ENCODE measurements around the gene RALGPS1. TPM values are rescaled to one million over a fixed set of nuclear protein-coding genes. Genes with fewer than 3 reads are reported as not detected.

RALGPS1 gene
- total RNA-seq, 1 experiment from 2014 or later: 8.2 TPM

DNA sequence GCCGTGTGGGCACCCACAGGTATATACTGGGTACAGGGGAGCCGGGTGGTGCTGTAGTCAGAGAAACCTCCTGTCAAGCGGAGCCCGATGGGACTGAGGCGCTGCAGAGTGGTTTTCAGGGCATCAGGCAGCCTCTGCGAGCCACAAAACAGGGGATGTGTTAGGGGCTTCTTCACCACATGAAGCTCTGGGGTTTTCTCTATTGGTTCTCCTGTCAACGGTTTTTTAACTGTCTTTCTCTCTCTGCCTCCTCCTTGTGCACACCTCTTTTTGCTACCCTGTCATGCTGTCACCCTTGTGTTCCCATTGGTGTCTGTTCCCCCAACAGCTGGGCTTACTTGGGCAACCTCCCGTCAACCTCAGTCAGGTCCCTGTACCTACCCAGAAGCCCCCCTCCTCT lies 19.9 kb downstream of the RALGPS1 start:
- H3K9ac ChIP-seq (ENCODE audit: low read length): no peak overlapping the region
- H3K27ac ChIP-seq (ENCODE audit: low read length): no peak overlapping the region
- no peaks in the 10 kb centered on the region for H3K36me3 ChIP-seq (ENCODE audit: insufficient read depth, low read length)
- H2AFZ ChIP-seq (ENCODE audit: low read length): no peak overlapping the region
- no peaks in the 10 kb centered on the region for H3K9me2 ChIP-seq (replicated peaks; ENCODE audit: insufficient read depth, low read length)
- H3K4me3 ChIP-seq (ENCODE audit: low read length): no peak overlapping the region
- H3K27me3 ChIP-seq (ENCODE audit: low read length): no peaks in the 10 kb centered on the region
- H4K20me1 ChIP-seq (ENCODE audit: insufficient read depth, low read depth, low read length): peaks cover 26% of the 10 kb centered on the region; the same call in 1 of the 2 replicates
- no peaks in the 10 kb centered on the region for H3K79me2 ChIP-seq (ENCODE audit: low read length)
- no peaks in the 10 kb centered on the region for H3K9me3 ChIP-seq (ENCODE audit: low read length)
- DNase-seq: no peak
- no peak overlapping the region for H3K4me2 ChIP-seq (ENCODE audit: low read depth, low read length, poor library complexity, severe bottlenecking)
- no peaks in the 10 kb centered on the region for H3K4me1 ChIP-seq (ENCODE audit: low read length)

DNA sequence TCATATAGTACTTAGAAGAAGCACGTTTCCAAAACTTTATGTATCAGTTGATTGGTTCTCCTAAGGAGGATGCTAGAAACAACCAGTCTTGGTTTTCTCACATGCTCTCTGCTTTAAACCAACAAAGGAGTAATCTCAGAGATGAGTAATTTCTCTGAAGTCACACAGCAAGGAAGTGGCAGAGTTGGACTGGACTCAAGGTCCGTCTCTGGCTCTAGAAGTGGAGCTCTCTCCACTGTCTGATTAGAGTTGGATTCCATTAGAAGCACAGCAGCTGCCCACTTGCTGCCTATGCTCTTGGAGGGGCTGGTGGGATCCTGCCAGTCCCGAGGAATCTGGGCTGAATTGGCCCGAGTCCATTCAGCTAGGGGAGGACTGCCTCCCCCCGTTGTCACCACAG lies 21.0 kb downstream of the RALGPS1 start:
- no peak overlapping the region for H3K27ac ChIP-seq (ENCODE audit: low read length)
- H3K4me2 ChIP-seq (ENCODE audit: low read depth, low read length, poor library complexity, severe bottlenecking): no peak overlapping the region
- no peak for DNase-seq
- no peak overlapping the region for H3K4me3 ChIP-seq (ENCODE audit: low read length)
- no peaks in the 10 kb centered on the region for H3K79me2 ChIP-seq (ENCODE audit: low read length)
- H3K4me1 ChIP-seq (ENCODE audit: low read length): no peaks in the 10 kb centered on the region
- no peaks in the 10 kb centered on the region for H3K27me3 ChIP-seq (ENCODE audit: low read length)
- H4K20me1 ChIP-seq (ENCODE audit: insufficient read depth, low read depth, low read length): peaks cover 29% of the 10 kb centered on the region; the same call in 1 of the 2 replicates
- no peaks in the 10 kb centered on the region for H3K9me2 ChIP-seq (replicated peaks; ENCODE audit: insufficient read depth, low read length)
- H3K9me3 ChIP-seq (ENCODE audit: low read length): no peaks in the 10 kb centered on the region
- H3K36me3 ChIP-seq (ENCODE audit: insufficient read depth, low read length): no peaks in the 10 kb centered on the region
- no peak overlapping the region for H3K9ac ChIP-seq (ENCODE audit: low read length)
- H2AFZ ChIP-seq (ENCODE audit: low read length): no peak overlapping the region

DNA sequence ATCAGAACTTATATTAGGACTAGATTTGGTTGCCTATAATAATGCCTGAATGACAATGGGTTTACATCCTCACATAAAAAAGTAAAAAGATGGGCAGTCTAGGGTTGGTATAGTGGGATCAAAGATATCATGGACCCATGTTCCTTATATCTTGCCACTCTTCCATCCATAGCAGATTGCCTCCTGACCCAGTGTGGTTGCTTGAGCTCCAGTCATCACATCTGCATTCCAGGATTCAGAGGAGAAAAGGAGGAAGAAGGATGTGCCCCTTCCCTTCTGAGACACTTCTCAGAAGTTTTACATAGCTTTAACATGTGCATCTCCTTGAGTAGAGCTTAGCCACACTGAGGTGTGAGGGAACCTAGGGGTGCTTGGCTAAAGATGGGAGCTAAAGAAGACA lies 22.9 kb downstream of the RALGPS1 start:
- Histone ChIP-seq H3K4me3 (ENCODE audit: low read length) (no peak overlapping the region), H3K27ac (ENCODE audit: low read length) (no peak overlapping the region), H3K27me3 (ENCODE audit: low read length) (no peaks in the 10 kb centered on the region), H3K4me2 (ENCODE audit: low read depth, low read length, poor library complexity, severe bottlenecking) (no peak overlapping the region), H3K4me1 (ENCODE audit: low read length) (no peaks in the 10 kb centered on the region), H3K9me3 (ENCODE audit: low read length) (no peaks in the 10 kb centered on the region), H3K79me2 (ENCODE audit: low read length) (no peaks in the 10 kb centered on the region), H3K36me3 (ENCODE audit: insufficient read depth, low read length) (no peaks in the 10 kb centered on the region), H2AFZ (ENCODE audit: low read length) (no peak overlapping the region), H4K20me1 (ENCODE audit: insufficient read depth, low read depth, low read length) (peaks cover 42% of the 10 kb centered on the region), H3K9ac (ENCODE audit: low read length) (no peak overlapping the region), H3K9me2 (replicated peaks; ENCODE audit: insufficient read depth, low read length) (no peaks in the 10 kb centered on the region)
- DNase-seq: no peak

DNA sequence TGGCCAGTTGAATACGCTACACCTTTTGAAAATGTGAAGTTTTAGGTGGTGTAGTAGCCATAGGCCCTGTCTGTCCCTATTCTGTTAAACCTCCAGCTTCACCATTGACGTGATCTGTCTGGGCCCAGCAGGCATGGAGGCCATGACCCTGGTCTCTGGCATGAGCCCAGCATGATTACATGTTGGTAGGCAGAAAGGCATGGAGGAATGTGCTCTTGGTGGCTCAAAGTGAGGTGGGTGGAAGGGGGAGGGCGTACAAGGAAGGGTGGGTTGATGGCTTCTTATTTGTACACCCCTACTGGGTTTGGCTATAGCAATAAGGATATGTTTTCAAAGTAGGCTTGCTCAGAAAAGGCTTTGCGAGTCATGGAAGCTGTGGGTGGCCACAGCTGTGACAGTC lies 23.7 kb downstream of the RALGPS1 start:
- Histone ChIP-seq H3K4me2 (ENCODE audit: low read depth, low read length, poor library complexity, severe bottlenecking) (no peak overlapping the region), H3K27me3 (ENCODE audit: low read length) (no peaks in the 10 kb centered on the region), H3K79me2 (ENCODE audit: low read length) (no peaks in the 10 kb centered on the region), H3K9me3 (ENCODE audit: low read length) (no peaks in the 10 kb centered on the region), H3K9ac (ENCODE audit: low read length) (no peak overlapping the region), H3K9me2 (replicated peaks; ENCODE audit: insufficient read depth, low read length) (no peaks in the 10 kb centered on the region), H3K27ac (ENCODE audit: low read length) (no peak overlapping the region), H3K4me3 (ENCODE audit: low read length) (no peak overlapping the region), H2AFZ (ENCODE audit: low read length) (no peak overlapping the region), H3K36me3 (ENCODE audit: insufficient read depth, low read length) (no peaks in the 10 kb centered on the region), H3K4me1 (ENCODE audit: low read length) (no peaks in the 10 kb centered on the region), H4K20me1 (ENCODE audit: insufficient read depth, low read depth, low read length) (peaks cover 39% of the 10 kb centered on the region)
- DNase-seq: no peak

DNA sequence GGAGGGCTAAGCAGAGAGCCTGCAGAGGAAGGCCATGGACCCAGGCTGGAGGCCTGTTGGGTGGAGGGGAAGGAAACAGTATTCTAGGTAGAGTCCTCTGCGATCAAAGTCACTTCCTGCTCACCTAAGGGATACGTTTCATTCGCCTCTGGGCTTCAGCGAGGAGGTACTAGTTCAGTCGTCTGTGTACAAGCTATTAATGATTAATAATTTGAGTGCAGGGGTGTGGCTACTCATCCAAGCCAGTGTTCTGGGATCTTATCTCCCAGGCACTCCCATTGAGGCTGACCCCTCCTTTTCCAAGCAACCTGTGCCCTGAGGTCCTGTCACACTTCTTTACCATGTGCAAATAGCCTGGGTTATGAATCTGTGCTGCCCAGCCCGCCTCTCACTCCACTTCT lies 25.2 kb downstream of the RALGPS1 start:
- Histone ChIP-seq H3K9ac (ENCODE audit: low read length) (no peak overlapping the region), H4K20me1 (ENCODE audit: insufficient read depth, low read depth, low read length) (peaks cover 33% of the 10 kb centered on the region), H3K4me1 (ENCODE audit: low read length) (no peaks in the 10 kb centered on the region), H3K27me3 (ENCODE audit: low read length) (no peaks in the 10 kb centered on the region), H3K4me3 (ENCODE audit: low read length) (no peak overlapping the region), H3K4me2 (ENCODE audit: low read depth, low read length, poor library complexity, severe bottlenecking) (no peak overlapping the region), H3K27ac (ENCODE audit: low read length) (no peak overlapping the region), H3K9me3 (ENCODE audit: low read length) (no peaks in the 10 kb centered on the region), H3K9me2 (replicated peaks; ENCODE audit: insufficient read depth, low read length) (no peaks in the 10 kb centered on the region), H2AFZ (ENCODE audit: low read length) (no peak overlapping the region), H3K36me3 (ENCODE audit: insufficient read depth, low read length) (no peaks in the 10 kb centered on the region), H3K79me2 (ENCODE audit: low read length) (no peaks in the 10 kb centered on the region)
- DNase-seq: no peak

DNA sequence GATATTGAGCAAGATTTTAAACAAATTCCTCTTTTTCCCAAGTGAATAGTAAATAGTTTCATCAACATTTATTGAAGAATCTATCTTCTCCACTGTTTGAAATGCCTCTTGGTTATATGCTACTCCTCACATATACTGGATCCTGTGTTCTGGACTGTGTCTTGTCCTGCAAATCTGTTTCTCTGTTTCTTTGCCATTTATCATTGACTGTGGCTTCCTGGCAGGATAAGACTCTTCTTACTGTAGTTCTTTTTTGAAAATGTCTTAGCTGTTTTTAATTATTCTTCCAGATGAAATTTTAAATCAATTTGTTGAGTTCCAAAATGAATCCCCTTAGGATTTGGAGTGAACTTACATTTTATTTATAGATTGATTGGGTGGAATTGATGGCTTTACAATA lies 27.8 kb downstream of the RALGPS1 start:
- H2AFZ ChIP-seq (ENCODE audit: low read length): no peak overlapping the region
- no peak for DNase-seq
- H3K4me3 ChIP-seq (ENCODE audit: low read length): no peak overlapping the region
- no peaks in the 10 kb centered on the region for H3K9me2 ChIP-seq (replicated peaks; ENCODE audit: insufficient read depth, low read length)
- no peaks in the 10 kb centered on the region for H3K36me3 ChIP-seq (ENCODE audit: insufficient read depth, low read length)
- H3K27ac ChIP-seq (ENCODE audit: low read length): no peak overlapping the region
- H3K27me3 ChIP-seq (ENCODE audit: low read length): no peaks in the 10 kb centered on the region
- H4K20me1 ChIP-seq (ENCODE audit: insufficient read depth, low read depth, low read length): peaks cover 26% of the 10 kb centered on the region
- no peak overlapping the region for H3K4me2 ChIP-seq (ENCODE audit: low read depth, low read length, poor library complexity, severe bottlenecking)
- H3K9ac ChIP-seq (ENCODE audit: low read length): no peak overlapping the region
- H3K4me1 ChIP-seq (ENCODE audit: low read length): no peaks in the 10 kb centered on the region
- H3K9me3 ChIP-seq (ENCODE audit: low read length): no peaks in the 10 kb centered on the region
- no peaks in the 10 kb centered on the region for H3K79me2 ChIP-seq (ENCODE audit: low read length)

DNA sequence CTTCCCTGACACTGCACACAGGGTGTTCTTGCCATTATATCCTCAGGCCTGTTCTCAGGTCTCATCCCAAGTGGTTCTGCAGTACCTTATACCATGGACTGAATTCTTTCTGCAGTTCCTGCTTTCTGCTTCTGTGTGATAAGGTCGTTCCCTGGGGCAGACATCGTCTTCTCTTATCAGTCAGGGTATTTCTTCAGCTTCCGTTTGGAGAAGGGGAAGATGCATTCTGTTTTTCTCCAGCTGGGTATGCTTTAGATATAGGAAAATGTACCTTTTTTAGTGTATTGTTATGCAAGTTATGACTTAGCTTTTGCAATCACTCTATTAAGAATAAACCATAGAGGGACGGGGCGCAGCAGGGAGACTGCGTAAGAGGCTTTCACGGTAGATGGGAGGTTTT lies 31.1 kb downstream of the RALGPS1 start:
- no peaks in the 10 kb centered on the region for H3K27me3 ChIP-seq (ENCODE audit: low read length)
- no peaks in the 10 kb centered on the region for H3K4me1 ChIP-seq (ENCODE audit: low read length)
- H3K4me2 ChIP-seq (ENCODE audit: low read depth, low read length, poor library complexity, severe bottlenecking): no peak overlapping the region
- no peaks in the 10 kb centered on the region for H3K9me2 ChIP-seq (replicated peaks; ENCODE audit: insufficient read depth, low read length)
- H3K4me3 ChIP-seq (ENCODE audit: low read length): no peak overlapping the region
- no peaks in the 10 kb centered on the region for H3K79me2 ChIP-seq (ENCODE audit: low read length)
- H3K36me3 ChIP-seq (ENCODE audit: insufficient read depth, low read length): no peaks in the 10 kb centered on the region
- H2AFZ ChIP-seq (ENCODE audit: low read length): no peak overlapping the region
- no peak overlapping the region for H3K27ac ChIP-seq (ENCODE audit: low read length)
- H4K20me1 ChIP-seq (ENCODE audit: insufficient read depth, low read depth, low read length): peaks cover 14% of the 10 kb centered on the region
- no peak overlapping the region for H3K9ac ChIP-seq (ENCODE audit: low read length)
- no peak for DNase-seq
- no peaks in the 10 kb centered on the region for H3K9me3 ChIP-seq (ENCODE audit: low read length)

DNA sequence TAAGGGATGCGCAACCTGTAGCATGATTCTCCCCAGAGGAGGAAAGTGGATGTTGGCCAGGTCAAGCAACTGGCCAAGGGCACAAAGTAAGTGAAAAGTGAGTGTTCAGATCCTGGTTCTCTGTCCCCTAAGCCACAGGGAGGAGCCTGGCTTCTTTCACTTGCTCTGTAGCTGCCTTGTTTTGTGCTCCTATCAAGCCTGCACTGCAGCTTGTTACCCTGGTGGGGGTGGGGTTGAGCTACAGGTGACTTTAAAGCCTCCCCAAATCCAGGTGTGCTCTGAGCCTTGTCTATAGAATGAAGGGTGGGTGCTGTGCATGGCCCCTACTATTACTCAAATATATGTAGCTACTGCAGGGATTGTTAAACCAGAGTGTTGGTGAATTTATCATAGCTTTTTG lies 32.9 kb downstream of the RALGPS1 start:
- Histone ChIP-seq H3K4me3 (ENCODE audit: low read length) (no peak overlapping the region), H2AFZ (ENCODE audit: low read length) (no peak overlapping the region), H3K9me2 (replicated peaks; ENCODE audit: insufficient read depth, low read length) (no peaks in the 10 kb centered on the region), H3K27me3 (ENCODE audit: low read length) (no peaks in the 10 kb centered on the region), H4K20me1 (ENCODE audit: insufficient read depth, low read depth, low read length) (no peaks in the 10 kb centered on the region; the same call in 1 of the 2 replicates), H3K4me1 (ENCODE audit: low read length) (no peaks in the 10 kb centered on the region), H3K9me3 (ENCODE audit: low read length) (no peaks in the 10 kb centered on the region), H3K36me3 (ENCODE audit: insufficient read depth, low read length) (no peaks in the 10 kb centered on the region), H3K79me2 (ENCODE audit: low read length) (no peaks in the 10 kb centered on the region), H3K9ac (ENCODE audit: low read length) (no peak overlapping the region), H3K4me2 (ENCODE audit: low read depth, low read length, poor library complexity, severe bottlenecking) (no peak overlapping the region), H3K27ac (ENCODE audit: low read length) (no peak overlapping the region)
- no peak for DNase-seq
